GM23338 (cell line): ENCODE results near the gene GRHPR. TPM values are rescaled to one million over a fixed set of nuclear protein-coding genes. Genes with fewer than 3 reads are reported as not detected.

Experiments used
- ATAC-seq: fragments of 200-7000 bp; cut with Tn5 transposase; 3 replicates; pipeline ENCODE4 v1.9.1; 2020
- DNase-seq: peaks from one replicate; pipeline ENCODE4 v3.0.0-alpha.2; 2015; ENCODE audit warnings: low spot score
- H2AFZ ChIP-seq: fragments of 200-600 bp; sonication (generic); 2 replicates; pipeline ENCODE4 v1.8.0; 2016; ENCODE audit warnings: antibody characterized with exemption, mild to moderate bottlenecking, moderate library complexity
- H3F3A ChIP-seq: fragments of 200-600 bp; sonication (generic); replicated peaks from 2 replicates; pipeline ENCODE4 v1.8.0; 2017; ENCODE audit warnings: antibody characterized with exemption, mixed run types, low read depth
- H3K27ac ChIP-seq: fragments of 200-600 bp; sonication (generic); 2 replicates; pipeline ENCODE4 v1.6.1; 2016; ENCODE audit warnings: low read depth
- H3K27me3 ChIP-seq: fragments of 200-600 bp; sonication (generic); 2 replicates; pipeline ENCODE4 v1.8.0; 2016; ENCODE audit warnings: mild to moderate bottlenecking, mixed run types, moderate library complexity; ENCODE audit not compliant: insufficient read depth
- H3K36me3 ChIP-seq: fragments of 200-600 bp; sonication (generic); 2 replicates; pipeline ENCODE4 v1.8.0; 2016; ENCODE audit warnings: mild to moderate bottlenecking; ENCODE audit not compliant: insufficient read depth
- H3K4me1 ChIP-seq: fragments of 200-600 bp; sonication (generic); 2 replicates; pipeline ENCODE4 v1.8.0; 2016; ENCODE audit warnings: mild to moderate bottlenecking, moderate library complexity; ENCODE audit not compliant: insufficient read depth
- H3K4me2 ChIP-seq: fragments of 200-600 bp; sonication (generic); 2 replicates; pipeline ENCODE4 v1.7.1; 2017; ENCODE audit warnings: mixed run types
- H3K4me3 ChIP-seq: fragments of 200-600 bp; sonication (generic); 2 replicates; pipeline ENCODE4 v1.6.1; 2016; ENCODE audit warnings: mixed run types
- H3K79me2 ChIP-seq: fragments of 200-600 bp; sonication (generic); replicated peaks from 2 replicates; pipeline ENCODE4 v1.8.0; 2017; ENCODE audit warnings: mild to moderate bottlenecking; ENCODE audit not compliant: insufficient read depth
- H3K9me2 ChIP-seq: fragments of 200-600 bp; sonication (generic); 2 replicates; pipeline ENCODE4 v1.8.0; 2017; ENCODE audit not compliant: insufficient read depth
- H4K20me1 ChIP-seq: fragments of 200-600 bp; sonication (generic); replicated peaks from 2 replicates; pipeline ENCODE4 v1.8.0; 2017; ENCODE audit warnings: mild to moderate bottlenecking; ENCODE audit not compliant: insufficient read depth
- H3K27ac Mint-ChIP-seq: 2 replicates; pipeline ENCODE4 v1.8.0; 2020; ENCODE audit warnings: inconsistent platforms, mild to moderate bottlenecking, moderate library complexity, mixed read lengths
- H3K27me3 Mint-ChIP-seq: 3 replicates; pipeline ENCODE4 v1.8.0; 2022; ENCODE audit warnings: low read depth, mild to moderate bottlenecking, moderate library complexity, mixed read lengths, inconsistent platforms; ENCODE audit not compliant: insufficient read depth, poor library complexity
- H3K36me3 Mint-ChIP-seq: 3 replicates; pipeline ENCODE4 v1.8.0; 2021; ENCODE audit warnings: low read depth, mild to moderate bottlenecking, inconsistent platforms, moderate library complexity, mixed read lengths
- H3K4me1 Mint-ChIP-seq: 3 replicates; pipeline ENCODE4 v1.8.0; 2020; ENCODE audit warnings: mild to moderate bottlenecking, inconsistent platforms, mixed read lengths
- H3K4me3 Mint-ChIP-seq: 3 replicates; pipeline ENCODE4 v1.8.0; 2021; ENCODE audit warnings: moderate library complexity, mild to moderate bottlenecking, inconsistent platforms, mixed read lengths
- H3K9me3 Mint-ChIP-seq: 3 replicates; pipeline ENCODE4 v1.8.0; 2020; ENCODE audit warnings: moderate library complexity, mild to moderate bottlenecking, inconsistent platforms, mixed read lengths
- CREB1 ChIP-seq: fragments of 250-450 bp; sonication (Bioruptor Pico); IDR thresholded peaks from 2 replicates; pipeline ENCODE4 v1.5.0; 2020; ENCODE audit warnings: low read depth, mild to moderate bottlenecking, moderate library complexity
- EZH2 ChIP-seq: fragments of 200-600 bp; sonication (generic); IDR thresholded peaks from one replicate; pipeline ENCODE4 v1.8.0; 2017; ENCODE audit warnings: antibody characterized with exemption, mild to moderate bottlenecking, low read depth; ENCODE audit not compliant: unreplicated experiment
- EZH2phosphoT487 ChIP-seq: fragments of 200-600 bp; sonication (generic); IDR thresholded peaks from one replicate; pipeline ENCODE4 v1.8.1; 2018; ENCODE audit warnings: antibody characterized with exemption; ENCODE audit not compliant: unreplicated experiment
- JUNB ChIP-seq: IDR thresholded peaks from one replicate; pipeline ENCODE4 v1.6.1; 2016; ENCODE audit warnings: antibody characterized with exemption; ENCODE audit not compliant: unreplicated experiment
- NANOG ChIP-seq: IDR thresholded peaks from 2 replicates; pipeline ENCODE4 v1.6.1; 2016; ENCODE audit warnings: antibody characterized with exemption, borderline replicate concordance
- POLR2AphosphoS5 ChIP-seq: IDR thresholded peaks from 2 replicates; pipeline ENCODE4 v1.6.1; 2016; ENCODE audit warnings: antibody characterized with exemption, low read depth
- STAT1 ChIP-seq: IDR thresholded peaks from one replicate; pipeline ENCODE4 v1.6.1; 2016; ENCODE audit warnings: antibody characterized with exemption; ENCODE audit not compliant: unreplicated experiment
- ZNF114 ChIP-seq: fragments of 250-450 bp; sonication (Bioruptor Pico); IDR thresholded peaks from 2 replicates; pipeline ENCODE4 v1.5.0; 2020; ENCODE audit warnings: mild to moderate bottlenecking, moderate library complexity
- ZNF331 ChIP-seq: fragments of 250-450 bp; sonication (Bioruptor Pico); IDR thresholded peaks from 2 replicates; pipeline ENCODE4 v1.5.0; 2020; ENCODE audit warnings: low read depth, mild to moderate bottlenecking, moderate library complexity
- polyA plus RNA-seq: library from polyadenylated mRNA; unstranded; fragments of >200 nt; fragmentation: Nextera tagmentation; extraction: Ambion mirVana; gene quantifications from 2 replicates; pipeline ENCODE4 v1.2.1, GENCODE V29; 2016
- total RNA-seq: library from RNA; depleted of rRNA; stranded (reverse); fragments of >200 nt; shearing (Covaris generic); gene quantifications from 2 replicates; pipeline ENCODE4 v1.2.3, GENCODE V29; 2014
- TF ChIP-seq, protein P1 (sequence below), 2 experiments: fragments of 200-600 bp in 1 of 2; sonication (generic) in 1 of 2; conservative IDR thresholded peaks; 2 replicates each; pipeline versions ENCODE4 v1.5.1 to v1.6.1; 2016 to 2017; ENCODE audit warnings: antibody characterized with exemption in 2 of 2, low read depth in 2 of 2, mild to moderate bottlenecking in 2 of 2, moderate library complexity in 1 of 2
- TF ChIP-seq, protein P2 (sequence below): fragments of 250-450 bp; sonication (Bioruptor Pico); IDR thresholded peaks from 2 replicates; pipeline ENCODE4 v1.5.0; 2020; ENCODE audit warnings: mild to moderate bottlenecking, moderate library complexity
- TF ChIP-seq, protein P3 (sequence below): IDR thresholded peaks from 2 replicates; pipeline ENCODE4 v1.6.1; 2016; ENCODE audit warnings: antibody characterized with exemption

GRHPR gene
- total and polyA plus RNA-seq, 2 experiments from 2014 or later, result 69.0 to 128 TPM

DNA sequence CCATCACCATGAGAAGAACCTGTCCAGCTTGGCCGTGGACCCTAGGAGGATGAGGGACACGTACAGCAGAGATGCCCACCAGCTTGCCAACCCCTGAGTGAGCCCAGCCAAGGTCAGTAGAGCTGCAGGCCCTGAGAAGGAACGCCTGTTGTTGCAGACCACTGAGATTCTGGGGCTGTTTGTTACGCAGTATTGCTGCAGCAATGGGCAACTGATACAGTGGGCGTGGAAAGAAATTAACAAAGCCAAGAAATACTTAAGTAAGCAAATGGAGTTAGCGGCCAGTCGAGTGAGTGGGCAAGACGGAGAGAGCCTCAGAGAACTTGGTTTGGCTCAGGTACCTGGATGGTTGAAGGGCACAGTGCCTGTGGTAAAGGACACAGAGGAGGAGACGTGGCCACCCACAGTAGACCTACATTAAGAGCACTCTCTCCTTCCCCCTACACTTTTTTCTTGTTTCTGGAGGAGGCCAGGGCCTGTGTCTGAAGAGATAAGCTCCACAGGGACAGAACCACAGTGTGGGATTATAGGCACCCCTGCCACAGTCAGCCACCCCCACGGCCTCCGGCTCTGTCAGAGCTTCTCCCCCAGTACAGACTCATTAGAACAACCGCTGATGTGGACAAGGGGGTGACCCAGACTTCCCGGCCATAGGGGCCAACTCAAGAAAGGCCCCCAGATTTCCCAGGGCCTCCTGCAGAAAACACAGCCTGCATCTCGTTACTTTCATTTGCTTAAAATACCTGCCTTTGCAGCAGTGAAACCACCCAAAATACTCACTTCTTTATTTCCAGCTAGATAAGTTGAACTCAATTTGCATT is 40.1 kb upstream of the GRHPR start (continued):
- TF ChIP-seq EZH2, result no peak
- TF ChIP-seq CREB1 (CRISPR knock-in tag), result no peak
- TF ChIP-seq, protein P1, sequence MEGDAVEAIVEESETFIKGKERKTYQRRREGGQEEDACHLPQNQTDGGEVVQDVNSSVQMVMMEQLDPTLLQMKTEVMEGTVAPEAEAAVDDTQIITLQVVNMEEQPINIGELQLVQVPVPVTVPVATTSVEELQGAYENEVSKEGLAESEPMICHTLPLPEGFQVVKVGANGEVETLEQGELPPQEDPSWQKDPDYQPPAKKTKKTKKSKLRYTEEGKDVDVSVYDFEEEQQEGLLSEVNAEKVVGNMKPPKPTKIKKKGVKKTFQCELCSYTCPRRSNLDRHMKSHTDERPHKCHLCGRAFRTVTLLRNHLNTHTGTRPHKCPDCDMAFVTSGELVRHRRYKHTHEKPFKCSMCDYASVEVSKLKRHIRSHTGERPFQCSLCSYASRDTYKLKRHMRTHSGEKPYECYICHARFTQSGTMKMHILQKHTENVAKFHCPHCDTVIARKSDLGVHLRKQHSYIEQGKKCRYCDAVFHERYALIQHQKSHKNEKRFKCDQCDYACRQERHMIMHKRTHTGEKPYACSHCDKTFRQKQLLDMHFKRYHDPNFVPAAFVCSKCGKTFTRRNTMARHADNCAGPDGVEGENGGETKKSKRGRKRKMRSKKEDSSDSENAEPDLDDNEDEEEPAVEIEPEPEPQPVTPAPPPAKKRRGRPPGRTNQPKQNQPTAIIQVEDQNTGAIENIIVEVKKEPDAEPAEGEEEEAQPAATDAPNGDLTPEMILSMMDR (conservative IDR thresholded peaks at IDR 0.05; ENCODE audit: low read depth in 2 of 2), result no peak
- no peak for TF ChIP-seq POLR2AphosphoS5
- no peak for TF ChIP-seq JUNB
- no peak for TF ChIP-seq ZNF114 (CRISPR knock-in tag)
- no peak for TF ChIP-seq NANOG
- no peak for TF ChIP-seq EZH2phosphoT487
- no peak for TF ChIP-seq STAT1
- TF ChIP-seq ZNF331 (CRISPR knock-in tag), result no peak

DNA sequence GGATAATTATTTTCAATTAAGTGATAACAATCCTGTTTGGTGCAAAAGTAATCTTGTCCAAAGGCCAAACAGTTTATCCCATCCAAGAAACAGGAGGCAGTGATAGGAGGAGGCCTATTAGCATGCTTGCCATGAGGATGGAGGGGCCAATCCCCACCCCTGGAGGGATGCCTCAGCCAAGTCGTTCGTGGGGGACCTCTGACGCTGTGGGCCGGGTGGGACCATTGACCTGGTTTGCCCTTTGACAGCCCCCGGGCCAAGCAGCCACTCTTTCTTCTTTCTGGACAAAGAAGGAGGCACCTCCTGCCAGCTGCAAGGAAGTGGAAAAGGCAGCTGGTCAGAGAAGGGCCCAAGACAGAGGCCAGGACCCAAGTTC is 39.5 kb upstream of the GRHPR start:
- no peaks in the 10 kb centered on the region for H3F3A ChIP-seq
- H2AFZ ChIP-seq, result no peak overlapping the region
- Mint-ChIP-seq H3K9me3 (no peaks in the 10 kb centered on the region), H3K4me3 (no peak overlapping the region), H3K27me3 (peaks cover 1% of the 10 kb centered on the region), H3K27ac (no peak overlapping the region), H3K4me1 (peaks cover 6% of the 10 kb centered on the region; the same call in 1 of the 3 replicates), H3K36me3 (no peaks in the 10 kb centered on the region)
- no peaks in the 10 kb centered on the region for H3K79me2 ChIP-seq
- ATAC-seq, result no peak
- no peak for TF ChIP-seq ZNF331 (CRISPR knock-in tag)
- no peak for TF ChIP-seq JUNB
- TF ChIP-seq EZH2, result no peak
- TF ChIP-seq, protein P2, sequence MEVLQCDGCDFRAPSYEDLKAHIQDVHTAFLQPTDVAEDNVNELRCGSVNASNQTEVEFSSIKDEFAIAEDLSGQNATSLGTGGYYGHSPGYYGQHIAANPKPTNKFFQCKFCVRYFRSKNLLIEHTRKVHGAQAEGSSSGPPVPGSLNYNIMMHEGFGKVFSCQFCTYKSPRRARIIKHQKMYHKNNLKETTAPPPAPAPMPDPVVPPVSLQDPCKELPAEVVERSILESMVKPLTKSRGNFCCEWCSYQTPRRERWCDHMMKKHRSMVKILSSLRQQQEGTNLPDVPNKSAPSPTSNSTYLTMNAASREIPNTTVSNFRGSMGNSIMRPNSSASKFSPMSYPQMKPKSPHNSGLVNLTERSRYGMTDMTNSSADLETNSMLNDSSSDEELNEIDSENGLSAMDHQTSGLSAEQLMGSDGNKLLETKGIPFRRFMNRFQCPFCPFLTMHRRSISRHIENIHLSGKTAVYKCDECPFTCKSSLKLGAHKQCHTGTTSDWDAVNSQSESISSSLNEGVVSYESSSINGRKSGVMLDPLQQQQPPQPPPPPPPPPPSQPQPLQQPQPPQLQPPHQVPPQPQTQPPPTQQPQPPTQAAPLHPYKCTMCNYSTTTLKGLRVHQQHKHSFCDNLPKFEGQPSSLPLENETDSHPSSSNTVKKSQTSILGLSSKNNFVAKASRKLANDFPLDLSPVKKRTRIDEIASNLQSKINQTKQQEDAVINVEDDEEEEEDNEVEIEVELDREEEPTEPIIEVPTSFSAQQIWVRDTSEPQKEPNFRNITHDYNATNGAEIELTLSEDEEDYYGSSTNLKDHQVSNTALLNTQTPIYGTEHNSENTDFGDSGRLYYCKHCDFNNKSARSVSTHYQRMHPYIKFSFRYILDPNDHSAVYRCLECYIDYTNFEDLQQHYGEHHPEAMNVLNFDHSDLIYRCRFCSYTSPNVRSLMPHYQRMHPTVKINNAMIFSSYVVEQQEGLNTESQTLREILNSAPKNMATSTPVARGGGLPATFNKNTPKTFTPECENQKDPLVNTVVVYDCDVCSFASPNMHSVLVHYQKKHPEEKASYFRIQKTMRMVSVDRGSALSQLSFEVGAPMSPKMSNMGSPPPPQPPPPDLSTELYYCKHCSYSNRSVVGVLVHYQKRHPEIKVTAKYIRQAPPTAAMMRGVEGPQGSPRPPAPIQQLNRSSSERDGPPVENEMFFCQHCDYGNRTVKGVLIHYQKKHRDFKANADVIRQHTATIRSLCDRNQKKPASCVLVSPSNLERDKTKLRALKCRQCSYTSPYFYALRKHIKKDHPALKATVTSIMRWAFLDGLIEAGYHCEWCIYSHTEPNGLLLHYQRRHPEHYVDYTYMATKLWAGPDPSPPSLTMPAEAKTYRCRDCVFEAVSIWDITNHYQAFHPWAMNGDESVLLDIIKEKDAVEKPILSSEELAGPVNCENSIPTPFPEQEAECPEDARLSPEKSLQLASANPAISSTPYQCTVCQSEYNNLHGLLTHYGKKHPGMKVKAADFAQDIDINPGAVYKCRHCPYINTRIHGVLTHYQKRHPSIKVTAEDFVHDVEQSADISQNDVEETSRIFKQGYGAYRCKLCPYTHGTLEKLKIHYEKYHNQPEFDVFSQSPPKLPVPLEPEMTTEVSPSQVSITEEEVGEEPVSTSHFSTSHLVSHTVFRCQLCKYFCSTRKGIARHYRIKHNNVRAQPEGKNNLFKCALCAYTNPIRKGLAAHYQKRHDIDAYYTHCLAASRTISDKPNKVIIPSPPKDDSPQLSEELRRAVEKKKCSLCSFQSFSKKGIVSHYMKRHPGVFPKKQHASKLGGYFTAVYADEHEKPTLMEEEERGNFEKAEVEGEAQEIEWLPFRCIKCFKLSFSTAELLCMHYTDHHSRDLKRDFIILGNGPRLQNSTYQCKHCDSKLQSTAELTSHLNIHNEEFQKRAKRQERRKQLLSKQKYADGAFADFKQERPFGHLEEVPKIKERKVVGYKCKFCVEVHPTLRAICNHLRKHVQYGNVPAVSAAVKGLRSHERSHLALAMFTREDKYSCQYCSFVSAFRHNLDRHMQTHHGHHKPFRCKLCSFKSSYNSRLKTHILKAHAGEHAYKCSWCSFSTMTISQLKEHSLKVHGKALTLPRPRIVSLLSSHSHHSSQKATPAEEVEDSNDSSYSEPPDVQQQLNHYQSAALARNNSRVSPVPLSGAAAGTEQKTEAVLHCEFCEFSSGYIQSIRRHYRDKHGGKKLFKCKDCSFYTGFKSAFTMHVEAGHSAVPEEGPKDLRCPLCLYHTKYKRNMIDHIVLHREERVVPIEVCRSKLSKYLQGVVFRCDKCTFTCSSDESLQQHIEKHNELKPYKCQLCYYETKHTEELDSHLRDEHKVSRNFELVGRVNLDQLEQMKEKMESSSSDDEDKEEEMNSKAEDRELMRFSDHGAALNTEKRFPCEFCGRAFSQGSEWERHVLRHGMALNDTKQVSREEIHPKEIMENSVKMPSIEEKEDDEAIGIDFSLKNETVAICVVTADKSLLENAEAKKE (CRISPR knock-in tag), result no peak
- no peak for TF ChIP-seq ZNF114 (CRISPR knock-in tag)
- TF ChIP-seq, protein P3, sequence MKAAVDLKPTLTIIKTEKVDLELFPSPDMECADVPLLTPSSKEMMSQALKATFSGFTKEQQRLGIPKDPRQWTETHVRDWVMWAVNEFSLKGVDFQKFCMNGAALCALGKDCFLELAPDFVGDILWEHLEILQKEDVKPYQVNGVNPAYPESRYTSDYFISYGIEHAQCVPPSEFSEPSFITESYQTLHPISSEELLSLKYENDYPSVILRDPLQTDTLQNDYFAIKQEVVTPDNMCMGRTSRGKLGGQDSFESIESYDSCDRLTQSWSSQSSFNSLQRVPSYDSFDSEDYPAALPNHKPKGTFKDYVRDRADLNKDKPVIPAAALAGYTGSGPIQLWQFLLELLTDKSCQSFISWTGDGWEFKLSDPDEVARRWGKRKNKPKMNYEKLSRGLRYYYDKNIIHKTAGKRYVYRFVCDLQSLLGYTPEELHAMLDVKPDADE, result no peak
- no peak for TF ChIP-seq EZH2phosphoT487
- no peak for DNase-seq
- no peaks in the 10 kb centered on the region for H4K20me1 ChIP-seq
- no peaks in the 10 kb centered on the region for H3K4me1 ChIP-seq
- H3K4me2 ChIP-seq, result no peak overlapping the region
- no peaks in the 10 kb centered on the region for H3K36me3 ChIP-seq
- H3K9me2 ChIP-seq, result no peaks in the 10 kb centered on the region
- H3K4me3 ChIP-seq, result no peak overlapping the region
- H3K27me3 ChIP-seq, result no peaks in the 10 kb centered on the region
- H3K27ac ChIP-seq, result no peak overlapping the region
